Measurements from ENCODE around the gene GAB1.

The GAB1 gene

DNA sequence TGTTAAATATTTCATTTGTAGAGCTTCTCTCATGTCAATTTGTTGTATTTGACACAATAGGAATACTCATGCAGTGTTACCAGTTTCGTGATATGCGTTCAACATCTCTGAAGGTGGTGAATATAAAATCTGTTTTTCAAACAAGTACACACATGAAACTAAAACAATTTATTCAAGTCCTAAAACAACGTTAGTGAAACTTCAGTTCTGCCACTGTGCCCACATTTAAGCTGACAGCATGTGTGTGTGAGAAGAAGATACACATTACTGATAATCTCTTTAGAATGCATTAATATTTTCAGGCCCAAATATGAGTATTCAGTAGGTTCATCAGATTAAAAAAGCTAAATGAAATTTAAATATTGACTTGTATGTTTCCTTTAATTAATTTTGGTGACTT, 21.7 kb downstream of the GAB1 start:
- Histone ChIP-seq H3K27ac (ENCODE audit: extremely low read depth, low read depth, low read length) (no peak overlapping the region), H3K4me1 (ENCODE audit: control insufficient read depth, insufficient read depth, low read length) (peaks cover 8% of the 10 kb centered on the region), H3K36me3 (ENCODE audit: control insufficient read depth in 2 of 2, insufficient read depth in 1 of 2, low read length in 2 of 2) (no peaks in the 10 kb centered on the region), H3K9me3 (ENCODE audit: control insufficient read depth, insufficient read depth, low read depth, low read length) (no peaks in the 10 kb centered on the region), H3K4me3 (ENCODE audit: low read depth, low read length) (no peak overlapping the region)
- ChIA-PET CTCF (interaction anchor here (0.6 to 1.4 kb wide), 3 partner anchors 22 to 1360 kb away, joined by 3 read pairs; partner anchors contain the start of gene GAB1), POLR2A (no interaction called here)
- TF ChIP-seq ZNF184 (tag by site-specific recombination; IDR thresholded peaks at IDR 0.05), result no peak

DNA sequence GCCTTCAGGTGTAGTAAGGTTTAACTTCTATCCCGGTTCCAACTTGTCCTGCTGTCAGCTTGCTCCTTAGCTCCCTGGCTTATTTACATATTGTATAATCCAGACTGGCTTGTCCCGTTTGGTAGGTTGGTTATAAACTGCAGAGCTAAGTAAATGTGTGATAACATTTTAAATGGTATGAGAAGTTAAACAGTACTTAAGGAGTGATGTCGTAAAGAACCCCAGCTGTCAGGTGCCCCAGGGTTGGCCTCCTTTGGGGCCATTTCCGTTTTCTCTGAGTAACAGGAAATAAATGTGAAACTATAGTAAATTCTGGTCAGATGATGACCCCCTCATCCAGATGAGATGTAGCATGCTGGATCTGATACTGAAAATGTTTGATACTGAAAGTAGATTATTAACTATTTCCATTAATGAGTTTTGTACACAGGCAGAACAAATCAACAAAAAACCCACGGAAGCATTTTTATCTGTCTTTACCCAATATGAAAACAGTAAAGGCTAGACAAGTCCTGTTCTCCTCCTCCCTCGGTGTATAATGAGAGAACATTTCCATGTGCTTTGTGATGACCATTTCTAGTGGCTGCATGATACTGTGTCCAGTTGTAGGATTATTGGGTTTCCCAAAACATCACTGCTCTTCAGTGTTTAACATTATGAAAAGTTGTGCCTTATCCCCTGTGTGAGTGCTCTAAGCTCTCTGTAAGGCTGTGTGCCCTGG, 22.4 kb downstream of the GAB1 start:
- H3K27ac ChIP-seq (ENCODE audit: extremely low read depth, low read depth, low read length), result no peak overlapping the region

DNA sequence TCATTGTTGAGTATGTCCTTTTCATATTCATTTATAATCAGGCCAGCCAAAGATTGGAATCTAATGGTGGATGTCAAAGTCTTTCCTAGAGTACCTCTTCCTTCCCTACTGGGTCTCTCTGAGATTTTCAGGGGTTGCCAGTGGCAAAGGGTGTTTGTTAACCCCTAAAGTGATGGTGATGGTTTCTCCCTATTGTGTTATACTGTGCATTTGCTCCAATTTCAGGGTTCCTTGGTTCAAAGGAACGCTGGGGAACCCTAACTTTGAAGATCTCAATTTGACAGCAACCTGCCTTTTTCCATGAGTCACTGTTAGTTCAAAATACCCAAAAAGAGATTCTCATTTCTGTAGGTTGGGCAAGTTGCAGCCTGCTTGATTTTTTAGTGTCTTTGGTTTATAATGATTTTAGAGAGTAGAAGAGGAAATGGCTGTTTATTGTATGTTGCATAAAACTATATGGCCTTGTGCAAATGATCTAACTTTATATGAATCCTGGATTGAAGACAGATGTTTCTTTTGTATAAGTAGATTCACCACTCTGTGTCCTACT, 23.0 kb downstream of the GAB1 start:
- peaks cover 8% of the 10 kb centered on the region for H3K4me1 ChIP-seq (ENCODE audit: control insufficient read depth, insufficient read depth, low read length)
- no peak overlapping the region for H3K4me3 ChIP-seq (ENCODE audit: low read depth, low read length)
- no peak overlapping the region for H3K27ac ChIP-seq (ENCODE audit: extremely low read depth, low read depth, low read length)
- ChIA-PET POLR2A (no interaction called here), CTCF (interaction anchor here (0.6 to 1.4 kb wide), 2 partner anchors 23 to 638 kb away, joined by 3 read pairs; partner anchors contain the start of gene GAB1)
- no peaks in the 10 kb centered on the region for H3K36me3 ChIP-seq (ENCODE audit: control insufficient read depth in 2 of 2, insufficient read depth in 1 of 2, low read length in 2 of 2)
- TF ChIP-seq, protein P1, sequence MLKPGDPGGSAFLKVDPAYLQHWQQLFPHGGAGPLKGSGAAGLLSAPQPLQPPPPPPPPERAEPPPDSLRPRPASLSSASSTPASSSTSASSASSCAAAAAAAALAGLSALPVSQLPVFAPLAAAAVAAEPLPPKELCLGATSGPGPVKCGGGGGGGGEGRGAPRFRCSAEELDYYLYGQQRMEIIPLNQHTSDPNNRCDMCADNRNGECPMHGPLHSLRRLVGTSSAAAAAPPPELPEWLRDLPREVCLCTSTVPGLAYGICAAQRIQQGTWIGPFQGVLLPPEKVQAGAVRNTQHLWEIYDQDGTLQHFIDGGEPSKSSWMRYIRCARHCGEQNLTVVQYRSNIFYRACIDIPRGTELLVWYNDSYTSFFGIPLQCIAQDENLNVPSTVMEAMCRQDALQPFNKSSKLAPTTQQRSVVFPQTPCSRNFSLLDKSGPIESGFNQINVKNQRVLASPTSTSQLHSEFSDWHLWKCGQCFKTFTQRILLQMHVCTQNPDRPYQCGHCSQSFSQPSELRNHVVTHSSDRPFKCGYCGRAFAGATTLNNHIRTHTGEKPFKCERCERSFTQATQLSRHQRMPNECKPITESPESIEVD (tag by site-specific recombination; IDR thresholded peaks at IDR 0.05), result peak; percentile 27; the same call in 1 of the 2 replicates
- no peak for TF ChIP-seq KLF9 (tag by site-specific recombination; IDR thresholded peaks at IDR 0.05; ENCODE audit: low read depth)
- no peak for TF ChIP-seq ZNF510 (tag by site-specific recombination; IDR thresholded peaks at IDR 0.05; ENCODE audit: insufficient replicate concordance)
- TF ChIP-seq ZNF670 (tag by site-specific recombination; IDR thresholded peaks at IDR 0.05; ENCODE audit: low read depth), result no peak
- no peak for TF ChIP-seq ZNF274 (IDR thresholded peaks at IDR 0.05; ENCODE audit: low read length)
- TF ChIP-seq ZNF274 (tag by site-specific recombination; IDR thresholded peaks at IDR 0.05; ENCODE audit: borderline replicate concordance), result no peak
- no peak for TF ChIP-seq ZNF202 (tag by site-specific recombination; IDR thresholded peaks at IDR 0.05; ENCODE audit: borderline replicate concordance)
- TF ChIP-seq ZNF184 (tag by site-specific recombination; IDR thresholded peaks at IDR 0.05), result no peak
- TF ChIP-seq, protein P2, sequence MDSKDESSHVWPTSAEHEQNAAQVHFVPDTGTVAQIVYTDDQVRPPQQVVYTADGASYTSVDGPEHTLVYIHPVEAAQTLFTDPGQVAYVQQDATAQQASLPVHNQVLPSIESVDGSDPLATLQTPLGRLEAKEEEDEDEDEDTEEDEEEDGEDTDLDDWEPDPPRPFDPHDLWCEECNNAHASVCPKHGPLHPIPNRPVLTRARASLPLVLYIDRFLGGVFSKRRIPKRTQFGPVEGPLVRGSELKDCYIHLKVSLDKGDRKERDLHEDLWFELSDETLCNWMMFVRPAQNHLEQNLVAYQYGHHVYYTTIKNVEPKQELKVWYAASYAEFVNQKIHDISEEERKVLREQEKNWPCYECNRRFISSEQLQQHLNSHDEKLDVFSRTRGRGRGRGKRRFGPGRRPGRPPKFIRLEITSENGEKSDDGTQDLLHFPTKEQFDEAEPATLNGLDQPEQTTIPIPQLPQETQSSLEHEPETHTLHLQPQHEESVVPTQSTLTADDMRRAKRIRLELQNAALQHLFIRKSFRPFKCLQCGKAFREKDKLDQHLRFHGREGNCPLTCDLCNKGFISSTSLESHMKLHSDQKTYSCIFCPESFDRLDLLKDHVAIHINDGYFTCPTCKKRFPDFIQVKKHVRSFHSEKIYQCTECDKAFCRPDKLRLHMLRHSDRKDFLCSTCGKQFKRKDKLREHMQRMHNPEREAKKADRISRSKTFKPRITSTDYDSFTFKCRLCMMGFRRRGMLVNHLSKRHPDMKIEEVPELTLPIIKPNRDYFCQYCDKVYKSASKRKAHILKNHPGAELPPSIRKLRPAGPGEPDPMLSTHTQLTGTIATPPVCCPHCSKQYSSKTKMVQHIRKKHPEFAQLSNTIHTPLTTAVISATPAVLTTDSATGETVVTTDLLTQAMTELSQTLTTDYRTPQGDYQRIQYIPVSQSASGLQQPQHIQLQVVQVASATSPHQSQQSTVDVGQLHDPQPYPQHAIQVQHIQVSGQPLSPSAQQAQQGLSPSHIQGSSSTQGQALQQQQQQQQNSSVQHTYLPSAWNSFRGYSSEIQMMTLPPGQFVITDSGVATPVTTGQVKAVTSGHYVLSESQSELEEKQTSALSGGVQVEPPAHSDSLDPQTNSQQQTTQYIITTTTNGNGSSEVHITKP (tag by site-specific recombination; IDR thresholded peaks at IDR 0.05), result peak; percentile 36; the same call in 1 of the 2 replicates
- TF ChIP-seq, protein P3, sequence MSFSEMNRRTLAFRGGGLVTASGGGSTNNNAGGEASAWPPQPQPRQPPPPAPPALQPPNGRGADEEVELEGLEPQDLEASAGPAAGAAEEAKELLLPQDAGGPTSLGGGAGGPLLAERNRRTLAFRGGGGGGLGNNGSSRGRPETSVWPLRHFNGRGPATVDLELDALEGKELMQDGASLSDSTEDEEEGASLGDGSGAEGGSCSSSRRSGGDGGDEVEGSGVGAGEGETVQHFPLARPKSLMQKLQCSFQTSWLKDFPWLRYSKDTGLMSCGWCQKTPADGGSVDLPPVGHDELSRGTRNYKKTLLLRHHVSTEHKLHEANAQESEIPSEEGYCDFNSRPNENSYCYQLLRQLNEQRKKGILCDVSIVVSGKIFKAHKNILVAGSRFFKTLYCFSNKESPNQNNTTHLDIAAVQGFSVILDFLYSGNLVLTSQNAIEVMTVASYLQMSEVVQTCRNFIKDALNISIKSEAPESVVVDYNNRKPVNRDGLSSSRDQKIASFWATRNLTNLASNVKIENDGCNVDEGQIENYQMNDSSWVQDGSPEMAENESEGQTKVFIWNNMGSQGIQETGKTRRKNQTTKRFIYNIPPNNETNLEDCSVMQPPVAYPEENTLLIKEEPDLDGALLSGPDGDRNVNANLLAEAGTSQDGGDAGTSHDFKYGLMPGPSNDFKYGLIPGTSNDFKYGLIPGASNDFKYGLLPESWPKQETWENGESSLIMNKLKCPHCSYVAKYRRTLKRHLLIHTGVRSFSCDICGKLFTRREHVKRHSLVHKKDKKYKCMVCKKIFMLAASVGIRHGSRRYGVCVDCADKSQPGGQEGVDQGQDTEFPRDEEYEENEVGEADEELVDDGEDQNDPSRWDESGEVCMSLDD (tag by site-specific recombination; IDR thresholded peaks at IDR 0.05), result no peak
- no peaks in the 10 kb centered on the region for H3K9me3 ChIP-seq (ENCODE audit: control insufficient read depth, insufficient read depth, low read depth, low read length)

More for the DNA sequence above, 22.4 kb downstream of the GAB1 start:
- POLR2A ChIA-PET, result no interaction called here
- H3K36me3 ChIP-seq (ENCODE audit: control insufficient read depth in 2 of 2, insufficient read depth in 1 of 2, low read length in 2 of 2), result no peaks in the 10 kb centered on the region
- CTCF ChIA-PET, result interaction anchor here (0.6 to 1.4 kb wide), 2 partner anchors 22 to 638 kb away, joined by 3 read pairs; partner anchors contain the start of gene GAB1
- TF ChIP-seq TRIM28 (IDR thresholded peaks at IDR 0.05; ENCODE audit: borderline replicate concordance, low read length) (peak; percentile 29; the same call in 1 of the 2 replicates), ZNF214 (tag by site-specific recombination; IDR thresholded peaks at IDR 0.05; ENCODE audit: borderline replicate concordance) (no peak), FEZF1 (tag by site-specific recombination; IDR thresholded peaks at IDR 0.05) (0 out of 2 replicates have a peak, but pooled peaks have one; percentile 20), GLIS1 (tag by site-specific recombination; IDR thresholded peaks at IDR 0.05) (peak; percentile 40)
- TF ChIP-seq, protein P1 (tag by site-specific recombination; IDR thresholded peaks at IDR 0.05), result 0 out of 2 replicates have a peak, but pooled peaks have one; percentile 17
- peaks cover 8% of the 10 kb centered on the region for H3K4me1 ChIP-seq (ENCODE audit: control insufficient read depth, insufficient read depth, low read length)
- H3K4me3 ChIP-seq (ENCODE audit: low read depth, low read length), result no peak overlapping the region
- H3K9me3 ChIP-seq (ENCODE audit: control insufficient read depth, insufficient read depth, low read depth, low read length), result no peaks in the 10 kb centered on the region
